Measurements from ENCODE around the gene CPNE5. TPM values are rescaled to one million over a fixed set of nuclear protein-coding genes. Genes with fewer than 3 reads are reported as not detected.

Gene CPNE5
- total RNA-seq, 1 donor from 2014 or later = 24.9 TPM

DNA sequence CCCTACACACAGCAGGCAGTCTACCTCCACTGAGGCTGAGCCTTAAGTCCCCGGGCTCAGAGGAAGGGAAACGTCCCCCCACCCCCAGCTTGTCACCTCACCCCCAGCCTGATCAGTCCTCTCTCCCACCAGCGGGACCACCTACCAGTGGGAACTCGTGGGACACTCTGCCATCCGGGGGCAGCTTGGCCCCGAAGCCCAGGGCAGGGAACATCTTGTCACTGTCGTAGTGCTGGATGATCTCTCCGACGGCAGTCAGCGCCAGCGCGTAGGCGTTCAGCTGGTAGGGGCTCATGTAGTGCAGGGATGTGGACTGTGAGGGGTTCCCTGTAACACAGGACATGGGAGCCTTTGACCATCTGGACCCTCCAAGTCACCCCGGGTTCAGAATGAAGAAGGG, 93.0 kb downstream of the CPNE5 start:
- TF ChIP-seq, protein P1, sequence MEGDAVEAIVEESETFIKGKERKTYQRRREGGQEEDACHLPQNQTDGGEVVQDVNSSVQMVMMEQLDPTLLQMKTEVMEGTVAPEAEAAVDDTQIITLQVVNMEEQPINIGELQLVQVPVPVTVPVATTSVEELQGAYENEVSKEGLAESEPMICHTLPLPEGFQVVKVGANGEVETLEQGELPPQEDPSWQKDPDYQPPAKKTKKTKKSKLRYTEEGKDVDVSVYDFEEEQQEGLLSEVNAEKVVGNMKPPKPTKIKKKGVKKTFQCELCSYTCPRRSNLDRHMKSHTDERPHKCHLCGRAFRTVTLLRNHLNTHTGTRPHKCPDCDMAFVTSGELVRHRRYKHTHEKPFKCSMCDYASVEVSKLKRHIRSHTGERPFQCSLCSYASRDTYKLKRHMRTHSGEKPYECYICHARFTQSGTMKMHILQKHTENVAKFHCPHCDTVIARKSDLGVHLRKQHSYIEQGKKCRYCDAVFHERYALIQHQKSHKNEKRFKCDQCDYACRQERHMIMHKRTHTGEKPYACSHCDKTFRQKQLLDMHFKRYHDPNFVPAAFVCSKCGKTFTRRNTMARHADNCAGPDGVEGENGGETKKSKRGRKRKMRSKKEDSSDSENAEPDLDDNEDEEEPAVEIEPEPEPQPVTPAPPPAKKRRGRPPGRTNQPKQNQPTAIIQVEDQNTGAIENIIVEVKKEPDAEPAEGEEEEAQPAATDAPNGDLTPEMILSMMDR (IDR thresholded peaks at IDR 0.05; ENCODE audit: unreplicated experiment) = no peak
- no peak for DNase-seq (ENCODE audit: low spot score)
- H3K9me3 Mint-ChIP-seq (ENCODE audit: unreplicated experiment) = no peaks in the 10 kb centered on the region
- H3K27ac Mint-ChIP-seq (ENCODE audit: unreplicated experiment) = no peak overlapping the region
- H3K27me3 Mint-ChIP-seq (ENCODE audit: unreplicated experiment) = peaks cover 15% of the 10 kb centered on the region
- H3K36me3 Mint-ChIP-seq (ENCODE audit: low read depth, unreplicated experiment) = peaks cover 34% of the 10 kb centered on the region
- H3K4me1 Mint-ChIP-seq (ENCODE audit: unreplicated experiment) = peaks cover 12% of the 10 kb centered on the region
- H3K4me3 Mint-ChIP-seq (ENCODE audit: unreplicated experiment) = no peak overlapping the region

DNA sequence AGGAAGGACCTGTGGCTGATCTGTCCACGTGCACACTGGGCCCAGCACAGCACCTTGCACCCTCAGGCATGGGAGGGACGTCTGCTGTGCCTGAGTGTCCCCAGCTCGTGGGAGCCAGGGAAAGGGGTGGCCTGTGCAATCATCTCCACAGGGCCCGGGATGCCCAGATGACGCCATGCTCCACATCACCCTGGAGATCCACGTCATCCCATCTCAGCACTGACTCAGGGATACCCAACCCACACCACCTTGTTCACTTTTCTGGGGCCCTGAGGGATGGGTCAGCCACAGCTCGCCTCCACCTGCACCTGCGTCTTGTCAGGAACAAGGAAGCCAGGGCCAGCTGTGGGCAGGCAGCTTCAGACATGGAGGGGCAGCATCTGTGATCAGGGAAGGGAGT, 93.4 kb downstream of the CPNE5 start:
- Mint-ChIP-seq H3K4me3 (ENCODE audit: unreplicated experiment) (no peak overlapping the region), H3K27me3 (ENCODE audit: unreplicated experiment) (peaks cover 15% of the 10 kb centered on the region), H3K36me3 (ENCODE audit: low read depth, unreplicated experiment) (peaks cover 34% of the 10 kb centered on the region), H3K9me3 (ENCODE audit: unreplicated experiment) (no peaks in the 10 kb centered on the region), H3K27ac (ENCODE audit: unreplicated experiment) (no peak overlapping the region), H3K4me1 (ENCODE audit: unreplicated experiment) (peaks cover 12% of the 10 kb centered on the region)
- TF ChIP-seq, protein P1 (IDR thresholded peaks at IDR 0.05; ENCODE audit: unreplicated experiment) = no peak
- no peak for DNase-seq (ENCODE audit: low spot score)

DNA sequence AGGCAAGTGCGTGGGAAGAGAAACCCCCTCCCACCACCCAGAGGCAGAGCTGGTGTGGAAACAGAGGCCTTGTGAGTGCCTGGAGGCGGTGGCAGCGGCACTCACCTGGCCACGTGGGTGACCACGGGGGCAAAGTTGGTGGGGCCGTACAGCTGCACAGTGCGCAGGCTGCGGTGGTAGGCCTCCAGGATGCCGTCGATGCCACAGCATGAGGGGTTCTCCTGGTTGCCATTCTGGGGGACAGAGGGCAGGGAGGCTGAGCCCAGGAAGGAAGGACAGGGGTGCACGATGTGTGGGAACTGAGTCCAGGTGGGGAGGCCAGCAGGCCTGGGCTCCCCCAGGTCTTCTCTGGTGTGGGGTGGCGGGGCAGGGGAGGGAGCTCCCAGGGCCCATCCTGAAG, 94.0 kb downstream of the CPNE5 start:
- Mint-ChIP-seq H3K9me3 (ENCODE audit: unreplicated experiment) (no peaks in the 10 kb centered on the region), H3K36me3 (ENCODE audit: low read depth, unreplicated experiment) (peaks cover 30% of the 10 kb centered on the region), H3K4me1 (ENCODE audit: unreplicated experiment) (peaks cover 17% of the 10 kb centered on the region), H3K4me3 (ENCODE audit: unreplicated experiment) (no peak overlapping the region), H3K27ac (ENCODE audit: unreplicated experiment) (no peak overlapping the region), H3K27me3 (ENCODE audit: unreplicated experiment) (peaks cover 15% of the 10 kb centered on the region)
- no peak for DNase-seq (ENCODE audit: low spot score)
- TF ChIP-seq, protein P1 (IDR thresholded peaks at IDR 0.05; ENCODE audit: unreplicated experiment) = no peak

DNA sequence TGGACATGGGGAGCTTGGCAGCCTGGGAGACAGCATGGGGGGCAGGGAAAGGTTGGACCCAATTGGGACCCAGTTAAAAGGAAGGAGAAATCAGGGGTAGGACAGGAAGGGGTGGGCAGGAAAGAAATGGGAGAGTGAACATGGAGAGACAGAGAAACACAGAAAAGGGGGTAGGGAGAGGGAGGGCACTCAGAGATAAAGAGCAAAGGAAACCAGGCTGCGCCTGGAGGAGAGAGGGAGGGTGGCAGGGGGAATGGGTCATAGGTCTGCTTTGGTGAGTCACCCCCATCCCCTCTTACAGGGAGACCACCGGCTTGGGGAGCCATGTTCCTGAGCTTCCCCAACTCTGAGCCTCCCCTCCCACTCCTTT, 95.0 kb downstream of the CPNE5 start:
- TF ChIP-seq, protein P1 (IDR thresholded peaks at IDR 0.05; ENCODE audit: unreplicated experiment) = no peak
- Mint-ChIP-seq H3K27ac (ENCODE audit: unreplicated experiment) (no peak overlapping the region), H3K4me3 (ENCODE audit: unreplicated experiment) (no peak overlapping the region), H3K27me3 (ENCODE audit: unreplicated experiment) (peaks cover 15% of the 10 kb centered on the region), H3K36me3 (ENCODE audit: low read depth, unreplicated experiment) (peaks cover 23% of the 10 kb centered on the region), H3K9me3 (ENCODE audit: unreplicated experiment) (no peaks in the 10 kb centered on the region), H3K4me1 (ENCODE audit: unreplicated experiment) (peaks cover 21% of the 10 kb centered on the region)
- no peak for DNase-seq (ENCODE audit: low spot score)

DNA sequence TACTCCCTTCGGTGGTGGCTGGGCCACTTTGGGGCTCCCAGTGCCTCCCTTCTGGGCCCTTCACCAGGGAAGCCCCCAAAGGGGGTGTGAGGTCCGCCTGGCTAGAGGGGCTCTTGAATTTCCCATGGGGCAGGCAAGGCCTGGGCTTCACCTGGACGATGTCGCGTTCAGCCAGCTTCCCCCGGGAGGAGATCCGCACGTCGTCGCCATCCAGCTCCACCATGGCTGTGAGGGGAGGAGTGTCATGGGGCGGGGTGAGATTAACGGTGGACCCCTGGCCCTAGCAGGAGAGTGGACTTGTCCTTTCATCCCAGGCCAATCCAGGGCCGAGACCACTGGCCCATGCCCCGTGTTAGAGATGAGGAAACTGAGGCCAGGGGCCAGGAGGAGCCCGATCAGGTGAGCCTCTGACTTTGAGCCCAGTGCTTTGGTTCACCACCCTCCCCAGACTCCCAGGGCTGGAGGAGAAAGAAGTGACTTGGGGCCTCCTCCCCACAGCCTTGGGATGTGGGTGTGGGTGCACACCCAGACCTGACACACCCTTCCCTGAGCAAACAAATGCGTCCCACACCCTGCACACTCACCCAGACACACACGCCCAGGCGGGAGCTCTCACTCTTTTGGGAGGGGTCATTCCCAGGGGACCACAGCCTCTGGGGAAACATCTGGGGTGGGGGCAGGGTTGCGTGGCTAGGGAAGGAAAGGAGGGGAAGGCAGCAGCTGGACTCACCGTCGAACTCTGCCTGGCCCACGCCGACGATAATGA, 95.5 kb downstream of the CPNE5 start:
- Mint-ChIP-seq H3K36me3 (ENCODE audit: low read depth, unreplicated experiment) (peaks cover 20% of the 10 kb centered on the region), H3K27ac (ENCODE audit: unreplicated experiment) (no peak overlapping the region), H3K4me1 (ENCODE audit: unreplicated experiment) (peaks cover 21% of the 10 kb centered on the region), H3K27me3 (ENCODE audit: unreplicated experiment) (peaks cover 11% of the 10 kb centered on the region), H3K9me3 (ENCODE audit: unreplicated experiment) (no peaks in the 10 kb centered on the region), H3K4me3 (ENCODE audit: unreplicated experiment) (no peak overlapping the region)
- DNase-seq (ENCODE audit: low spot score) = no peak
- TF ChIP-seq, protein P1 (IDR thresholded peaks at IDR 0.05; ENCODE audit: unreplicated experiment) = no peak
